Measurements from ENCODE around the gene APLNR.

The APLNR gene

DNA sequence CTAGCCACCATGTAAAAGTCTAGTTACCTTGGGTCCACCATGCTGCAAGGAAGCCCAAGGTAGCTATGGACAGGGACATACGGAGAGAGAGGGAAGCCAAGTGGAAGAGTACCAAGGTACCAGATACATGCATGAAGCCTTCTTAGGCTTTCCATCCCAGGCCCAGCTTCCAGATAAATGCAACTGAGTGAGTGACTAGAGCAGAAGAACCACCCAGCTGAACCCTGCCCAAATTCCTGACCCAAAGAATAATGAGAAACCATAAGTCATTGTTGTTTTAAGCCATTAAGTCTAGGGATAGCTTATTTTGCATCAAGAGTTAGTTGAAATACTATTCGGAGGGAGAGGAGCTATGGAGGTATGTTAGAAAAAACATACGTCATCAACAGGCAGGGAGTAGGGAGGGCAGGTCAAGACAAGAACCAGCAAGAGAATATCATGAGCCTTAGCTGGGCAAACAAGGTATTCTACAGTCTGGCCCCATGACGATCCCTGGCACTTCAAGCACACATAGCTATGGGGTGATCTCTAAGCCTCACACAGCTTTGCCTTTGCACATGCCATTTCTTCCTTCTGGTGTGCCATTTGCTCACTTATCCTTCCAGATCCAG is 36.5 kb upstream of the APLNR start:
- TF ChIP-seq TAF1 (IDR thresholded peaks at IDR 0.05; ENCODE audit: low read depth): no peak
- TF ChIP-seq TCF12 (IDR thresholded peaks at IDR 0.05; ENCODE audit: low read depth): no peak
- TF ChIP-seq EP300 (IDR thresholded peaks at IDR 0.05; ENCODE audit: borderline replicate concordance): no peak
- TF ChIP-seq CEBPB (IDR thresholded peaks at IDR 0.05): no peak
- no peak for TF ChIP-seq EGR1 (IDR thresholded peaks at IDR 0.05)
- TF ChIP-seq, protein P1, sequence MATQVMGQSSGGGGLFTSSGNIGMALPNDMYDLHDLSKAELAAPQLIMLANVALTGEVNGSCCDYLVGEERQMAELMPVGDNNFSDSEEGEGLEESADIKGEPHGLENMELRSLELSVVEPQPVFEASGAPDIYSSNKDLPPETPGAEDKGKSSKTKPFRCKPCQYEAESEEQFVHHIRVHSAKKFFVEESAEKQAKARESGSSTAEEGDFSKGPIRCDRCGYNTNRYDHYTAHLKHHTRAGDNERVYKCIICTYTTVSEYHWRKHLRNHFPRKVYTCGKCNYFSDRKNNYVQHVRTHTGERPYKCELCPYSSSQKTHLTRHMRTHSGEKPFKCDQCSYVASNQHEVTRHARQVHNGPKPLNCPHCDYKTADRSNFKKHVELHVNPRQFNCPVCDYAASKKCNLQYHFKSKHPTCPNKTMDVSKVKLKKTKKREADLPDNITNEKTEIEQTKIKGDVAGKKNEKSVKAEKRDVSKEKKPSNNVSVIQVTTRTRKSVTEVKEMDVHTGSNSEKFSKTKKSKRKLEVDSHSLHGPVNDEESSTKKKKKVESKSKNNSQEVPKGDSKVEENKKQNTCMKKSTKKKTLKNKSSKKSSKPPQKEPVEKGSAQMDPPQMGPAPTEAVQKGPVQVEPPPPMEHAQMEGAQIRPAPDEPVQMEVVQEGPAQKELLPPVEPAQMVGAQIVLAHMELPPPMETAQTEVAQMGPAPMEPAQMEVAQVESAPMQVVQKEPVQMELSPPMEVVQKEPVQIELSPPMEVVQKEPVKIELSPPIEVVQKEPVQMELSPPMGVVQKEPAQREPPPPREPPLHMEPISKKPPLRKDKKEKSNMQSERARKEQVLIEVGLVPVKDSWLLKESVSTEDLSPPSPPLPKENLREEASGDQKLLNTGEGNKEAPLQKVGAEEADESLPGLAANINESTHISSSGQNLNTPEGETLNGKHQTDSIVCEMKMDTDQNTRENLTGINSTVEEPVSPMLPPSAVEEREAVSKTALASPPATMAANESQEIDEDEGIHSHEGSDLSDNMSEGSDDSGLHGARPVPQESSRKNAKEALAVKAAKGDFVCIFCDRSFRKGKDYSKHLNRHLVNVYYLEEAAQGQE (IDR thresholded peaks at IDR 0.05; ENCODE audit: low read depth): no peak
- TF ChIP-seq TEAD4 (IDR thresholded peaks at IDR 0.05): no peak
- no peak for TF ChIP-seq RAD21 (IDR thresholded peaks at IDR 0.05; ENCODE audit: low read depth)
- TF ChIP-seq YY1 (IDR thresholded peaks at IDR 0.05; ENCODE audit: low read depth): no peak
- TF ChIP-seq CREB1 (IDR thresholded peaks at IDR 0.05; ENCODE audit: low read depth): no peak
- TF ChIP-seq, protein P2, sequence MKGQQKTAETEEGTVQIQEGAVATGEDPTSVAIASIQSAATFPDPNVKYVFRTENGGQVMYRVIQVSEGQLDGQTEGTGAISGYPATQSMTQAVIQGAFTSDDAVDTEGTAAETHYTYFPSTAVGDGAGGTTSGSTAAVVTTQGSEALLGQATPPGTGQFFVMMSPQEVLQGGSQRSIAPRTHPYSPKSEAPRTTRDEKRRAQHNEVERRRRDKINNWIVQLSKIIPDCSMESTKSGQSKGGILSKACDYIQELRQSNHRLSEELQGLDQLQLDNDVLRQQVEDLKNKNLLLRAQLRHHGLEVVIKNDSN (IDR thresholded peaks at IDR 0.05): no peak
- no peak for TF ChIP-seq NFIC (IDR thresholded peaks at IDR 0.05)
- TF ChIP-seq, protein P3, sequence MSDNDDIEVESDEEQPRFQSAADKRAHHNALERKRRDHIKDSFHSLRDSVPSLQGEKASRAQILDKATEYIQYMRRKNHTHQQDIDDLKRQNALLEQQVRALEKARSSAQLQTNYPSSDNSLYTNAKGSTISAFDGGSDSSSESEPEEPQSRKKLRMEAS (IDR thresholded peaks at IDR 0.05): no peak

DNA sequence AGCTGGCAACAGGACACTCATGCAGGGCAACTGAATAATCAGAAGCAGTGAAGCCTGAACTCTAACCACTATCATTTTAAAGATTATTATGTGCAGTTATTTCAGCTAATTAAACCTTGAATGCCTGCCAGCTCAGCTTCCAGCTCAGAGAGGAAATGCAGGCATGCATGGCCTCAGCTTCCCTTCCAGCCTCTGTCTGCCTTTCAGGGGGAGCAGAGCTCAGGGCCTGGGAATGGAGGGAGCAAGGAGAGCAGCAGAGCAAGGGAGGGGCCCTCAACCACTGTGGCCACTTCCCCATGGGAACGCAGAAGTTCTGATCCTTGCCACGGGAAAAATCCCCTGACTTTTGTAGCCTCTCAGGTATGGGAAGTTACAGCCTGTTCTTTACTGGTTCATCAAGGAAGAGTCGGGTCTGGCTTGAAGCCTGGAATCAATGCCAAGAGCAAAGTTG is 32.5 kb upstream of the APLNR start:
- peak; percentile 81 for TF ChIP-seq NFIC (IDR thresholded peaks at IDR 0.05)
- TF ChIP-seq CREB1 (IDR thresholded peaks at IDR 0.05; ENCODE audit: low read depth): no peak
- TF ChIP-seq EP300 (IDR thresholded peaks at IDR 0.05; ENCODE audit: borderline replicate concordance): no peak
- TF ChIP-seq TEAD4 (IDR thresholded peaks at IDR 0.05): peak; percentile 31; the same call in 1 of the 2 replicates
- no peak for TF ChIP-seq TCF12 (IDR thresholded peaks at IDR 0.05; ENCODE audit: low read depth)
- TF ChIP-seq FOXM1 (IDR thresholded peaks at IDR 0.05; ENCODE audit: borderline replicate concordance, low read depth): no peak
- TF ChIP-seq, protein P3 (IDR thresholded peaks at IDR 0.05): no peak
- no peak for TF ChIP-seq RAD21 (IDR thresholded peaks at IDR 0.05; ENCODE audit: low read depth)

DNA sequence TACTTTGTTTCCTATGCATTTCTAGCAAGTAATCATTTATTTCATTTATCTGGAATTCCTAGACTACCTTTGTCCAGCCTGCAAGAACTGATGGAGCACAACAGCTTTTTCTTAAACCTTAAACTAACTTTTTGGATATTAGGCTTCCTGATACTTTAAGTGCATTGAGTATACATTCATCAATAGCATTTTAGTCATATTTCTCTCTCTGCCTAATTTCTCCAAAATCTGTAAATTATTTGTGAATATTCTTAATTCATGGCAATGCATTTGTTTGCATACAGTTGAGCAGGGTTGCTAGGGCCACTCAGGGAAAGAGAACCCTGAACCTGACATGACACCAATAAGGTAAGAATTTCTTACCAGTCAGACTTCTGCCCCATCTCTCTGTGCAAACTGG is 29.1 kb upstream of the APLNR start:
- TF ChIP-seq NFIC (IDR thresholded peaks at IDR 0.05): no peak
- TF ChIP-seq, protein P2 (IDR thresholded peaks at IDR 0.05): no peak
- no peak for TF ChIP-seq TCF12 (IDR thresholded peaks at IDR 0.05; ENCODE audit: low read depth)

DNA sequence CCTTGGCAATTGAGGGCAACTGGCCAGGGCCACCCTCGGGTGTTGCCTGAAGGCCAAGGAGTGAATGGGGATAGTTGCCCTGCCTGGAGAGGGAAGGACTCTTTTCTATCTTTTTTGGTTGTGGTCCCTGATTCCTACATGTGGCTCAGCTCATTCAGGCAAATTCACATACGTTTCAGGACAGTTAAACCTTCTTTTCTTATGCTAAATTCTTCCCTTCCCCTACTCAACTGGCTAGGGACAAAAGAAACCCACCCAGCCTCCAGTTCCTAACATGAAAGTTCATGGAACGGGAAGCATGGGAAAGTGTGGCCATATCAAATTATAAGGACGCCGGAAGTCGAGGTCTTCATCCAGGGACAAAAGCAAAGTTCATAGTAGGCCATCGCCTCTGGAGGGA is 26.3 kb upstream of the APLNR start:
- TF ChIP-seq FOXM1 (IDR thresholded peaks at IDR 0.05; ENCODE audit: borderline replicate concordance, low read depth): no peak
- TF ChIP-seq TEAD4 (IDR thresholded peaks at IDR 0.05): no peak
- TF ChIP-seq ZBTB7A (IDR thresholded peaks at IDR 0.05; ENCODE audit: low read depth): no peak
- no peak for TF ChIP-seq RAD21 (IDR thresholded peaks at IDR 0.05; ENCODE audit: low read depth)
- TF ChIP-seq TAF1 (IDR thresholded peaks at IDR 0.05; ENCODE audit: low read depth): no peak
- TF ChIP-seq, protein P3 (IDR thresholded peaks at IDR 0.05): no peak
- TF ChIP-seq, protein P1 (IDR thresholded peaks at IDR 0.05; ENCODE audit: low read depth): no peak
- TF ChIP-seq NFIC (IDR thresholded peaks at IDR 0.05): no peak

DNA sequence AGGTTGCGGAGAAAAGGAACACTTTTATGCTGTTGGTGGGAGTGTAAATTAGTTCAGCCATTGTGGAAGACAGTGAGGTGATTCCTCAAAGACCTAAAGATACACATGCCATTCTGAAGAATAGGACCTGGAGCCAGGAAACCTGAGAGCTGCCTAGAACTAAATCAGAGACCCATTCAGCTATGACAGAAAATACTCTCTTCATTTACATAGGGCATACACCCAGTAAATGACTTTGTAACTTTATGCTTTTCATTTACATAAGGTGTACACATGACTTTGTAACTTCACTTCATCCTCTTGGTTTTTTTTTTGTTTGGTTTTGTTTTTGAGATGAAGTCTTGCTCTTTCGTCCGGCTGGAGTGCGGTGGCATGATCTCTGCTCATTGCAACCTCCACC is 25.1 kb upstream of the APLNR start:
- TF ChIP-seq TEAD4 (IDR thresholded peaks at IDR 0.05) (no peak), FOXM1 (IDR thresholded peaks at IDR 0.05; ENCODE audit: borderline replicate concordance, low read depth) (no peak), EP300 (IDR thresholded peaks at IDR 0.05; ENCODE audit: borderline replicate concordance) (no peak)

DNA sequence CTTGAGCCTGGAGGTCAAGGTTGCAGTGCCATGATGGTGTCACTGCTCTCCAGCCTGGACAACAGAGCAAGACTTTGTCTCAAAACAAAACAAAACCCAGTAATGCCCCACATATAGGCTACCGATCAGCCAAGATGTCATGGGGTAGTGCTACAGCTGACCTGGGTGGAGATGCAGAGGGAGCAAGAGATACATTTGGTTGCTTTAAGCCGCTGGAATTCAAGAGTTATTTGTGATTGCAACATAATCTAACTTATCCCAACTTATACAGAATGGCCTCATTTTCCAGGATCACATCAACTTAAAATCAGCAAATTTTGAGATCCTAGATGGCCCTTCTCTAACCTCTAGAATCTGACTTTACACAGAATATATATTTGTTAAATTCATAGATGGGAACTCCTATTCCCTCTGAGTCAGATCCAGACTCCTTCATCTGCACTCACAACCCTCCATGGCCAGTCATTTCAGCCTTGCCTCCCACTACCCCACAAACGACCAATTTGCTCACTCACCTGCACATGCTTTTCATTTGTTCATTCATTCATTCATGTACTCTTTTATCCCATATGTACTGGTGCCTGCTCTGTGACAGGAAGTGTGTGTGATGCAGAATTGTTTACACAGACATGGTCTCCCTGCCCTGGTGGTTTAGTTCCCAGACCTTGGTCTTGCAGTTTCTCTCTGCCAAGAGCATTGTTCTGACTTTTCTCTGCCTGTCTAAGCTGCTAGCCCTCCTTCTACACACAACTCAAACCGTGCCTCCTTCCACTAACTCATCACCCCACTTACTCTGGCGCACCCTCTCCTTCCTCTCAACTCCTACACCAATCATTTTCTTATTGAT is 24.1 kb upstream of the APLNR start:
- TF ChIP-seq RAD21 (IDR thresholded peaks at IDR 0.05; ENCODE audit: low read depth) (no peak), YY1 (IDR thresholded peaks at IDR 0.05; ENCODE audit: low read depth) (no peak), TCF12 (IDR thresholded peaks at IDR 0.05; ENCODE audit: low read depth) (no peak), EP300 (IDR thresholded peaks at IDR 0.05; ENCODE audit: borderline replicate concordance) (no peak), NFIC (IDR thresholded peaks at IDR 0.05) (no peak), CREB1 (IDR thresholded peaks at IDR 0.05; ENCODE audit: low read depth) (no peak), ZBTB7A (IDR thresholded peaks at IDR 0.05; ENCODE audit: low read depth) (no peak), EGR1 (IDR thresholded peaks at IDR 0.05) (no peak), TAF1 (IDR thresholded peaks at IDR 0.05; ENCODE audit: low read depth) (no peak), CEBPB (IDR thresholded peaks at IDR 0.05) (no peak), FOXM1 (IDR thresholded peaks at IDR 0.05; ENCODE audit: borderline replicate concordance, low read depth) (no peak), TEAD4 (IDR thresholded peaks at IDR 0.05) (no peak)
- TF ChIP-seq, protein P1 (IDR thresholded peaks at IDR 0.05; ENCODE audit: low read depth): no peak
- TF ChIP-seq, protein P2 (IDR thresholded peaks at IDR 0.05): no peak
- TF ChIP-seq, protein P3 (IDR thresholded peaks at IDR 0.05): no peak

All from Ishikawa (cell line).